K562 (cell line): ENCODE results near the gene MTA2.

Source experiments
- GTF2F1 ChIP-seq: IDR thresholded peaks from 2 replicates; pipeline ENCODE4 v1.6.1; 2011; ENCODE audit warnings: low read depth, low read length, improper control_type of control experiment
- PRMT5 ChIP-seq: sonication (generic); formaldehyde crosslinking; IDR thresholded peaks from 2 replicates; pipeline ENCODE4 v1.5.0; 2020; ENCODE audit warnings: missing genetic modification reagents
- ZNF589 ChIP-seq: fragments of 200-800 bp; sonication (Bioruptor generic); IDR thresholded peaks from 2 replicates; pipeline ENCODE4 v1.6.1; 2016; ENCODE audit warnings: low read depth, missing genetic modification characterization, missing compliant biosample characterization
- TF ChIP-seq, protein P1 (sequence below), 3 experiments: IDR thresholded peaks in 2 of 3; conservative IDR thresholded peaks in 1 of 3; 2 replicates each; pipeline ENCODE4 v1.5.1; 2011 to 2012; ENCODE audit warnings: low read length in 3 of 3, mild to moderate bottlenecking in 3 of 3, control low read depth in 2 of 3, improper control_type of control experiment in 1 of 3, inconsistent platforms in 1 of 3, low read depth in 1 of 3, mixed read lengths in 1 of 3, moderate library complexity in 1 of 3; ENCODE audit not compliant: insufficient read depth in 2 of 3

- TF ChIP-seq GTF2F1, result no peak
- TF ChIP-seq, protein P1, sequence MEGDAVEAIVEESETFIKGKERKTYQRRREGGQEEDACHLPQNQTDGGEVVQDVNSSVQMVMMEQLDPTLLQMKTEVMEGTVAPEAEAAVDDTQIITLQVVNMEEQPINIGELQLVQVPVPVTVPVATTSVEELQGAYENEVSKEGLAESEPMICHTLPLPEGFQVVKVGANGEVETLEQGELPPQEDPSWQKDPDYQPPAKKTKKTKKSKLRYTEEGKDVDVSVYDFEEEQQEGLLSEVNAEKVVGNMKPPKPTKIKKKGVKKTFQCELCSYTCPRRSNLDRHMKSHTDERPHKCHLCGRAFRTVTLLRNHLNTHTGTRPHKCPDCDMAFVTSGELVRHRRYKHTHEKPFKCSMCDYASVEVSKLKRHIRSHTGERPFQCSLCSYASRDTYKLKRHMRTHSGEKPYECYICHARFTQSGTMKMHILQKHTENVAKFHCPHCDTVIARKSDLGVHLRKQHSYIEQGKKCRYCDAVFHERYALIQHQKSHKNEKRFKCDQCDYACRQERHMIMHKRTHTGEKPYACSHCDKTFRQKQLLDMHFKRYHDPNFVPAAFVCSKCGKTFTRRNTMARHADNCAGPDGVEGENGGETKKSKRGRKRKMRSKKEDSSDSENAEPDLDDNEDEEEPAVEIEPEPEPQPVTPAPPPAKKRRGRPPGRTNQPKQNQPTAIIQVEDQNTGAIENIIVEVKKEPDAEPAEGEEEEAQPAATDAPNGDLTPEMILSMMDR (IDR thresholded peaks at IDR 0.05 in 2 of 3, conservative IDR thresholded peaks at IDR 0.05 in 1 of 3; ENCODE audit: insufficient read depth in 2 of 3, low read depth in 1 of 3, low read length in 3 of 3), result no peak
- no peak for TF ChIP-seq ZNF589 (CRISPR knock-in tag)
- no peak for TF ChIP-seq PRMT5 (CRISPR knock-in tag)
Measured at GRCh38 chr11:62592146-62592815, 9.4 kb downstream of the MTA2 start.
